ENCODE results near the gene EML4.

GRCh38 chr2:42180300-42180699, 11.1 kb downstream of the EML4 start:
- TF ChIP-seq EZH2phosphoT487 (IDR thresholded peaks at IDR 0.05; ENCODE audit: borderline replicate concordance, low read depth), result no peak
- TF ChIP-seq REST (IDR thresholded peaks at IDR 0.05; ENCODE audit: low read depth, low read length), result no peak
- TF ChIP-seq, protein P1, sequence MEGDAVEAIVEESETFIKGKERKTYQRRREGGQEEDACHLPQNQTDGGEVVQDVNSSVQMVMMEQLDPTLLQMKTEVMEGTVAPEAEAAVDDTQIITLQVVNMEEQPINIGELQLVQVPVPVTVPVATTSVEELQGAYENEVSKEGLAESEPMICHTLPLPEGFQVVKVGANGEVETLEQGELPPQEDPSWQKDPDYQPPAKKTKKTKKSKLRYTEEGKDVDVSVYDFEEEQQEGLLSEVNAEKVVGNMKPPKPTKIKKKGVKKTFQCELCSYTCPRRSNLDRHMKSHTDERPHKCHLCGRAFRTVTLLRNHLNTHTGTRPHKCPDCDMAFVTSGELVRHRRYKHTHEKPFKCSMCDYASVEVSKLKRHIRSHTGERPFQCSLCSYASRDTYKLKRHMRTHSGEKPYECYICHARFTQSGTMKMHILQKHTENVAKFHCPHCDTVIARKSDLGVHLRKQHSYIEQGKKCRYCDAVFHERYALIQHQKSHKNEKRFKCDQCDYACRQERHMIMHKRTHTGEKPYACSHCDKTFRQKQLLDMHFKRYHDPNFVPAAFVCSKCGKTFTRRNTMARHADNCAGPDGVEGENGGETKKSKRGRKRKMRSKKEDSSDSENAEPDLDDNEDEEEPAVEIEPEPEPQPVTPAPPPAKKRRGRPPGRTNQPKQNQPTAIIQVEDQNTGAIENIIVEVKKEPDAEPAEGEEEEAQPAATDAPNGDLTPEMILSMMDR (IDR thresholded peaks at IDR 0.05), result no peak

All from SK-N-SH (cell line).